ENCODE results near the gene PDCD1.

DNA sequence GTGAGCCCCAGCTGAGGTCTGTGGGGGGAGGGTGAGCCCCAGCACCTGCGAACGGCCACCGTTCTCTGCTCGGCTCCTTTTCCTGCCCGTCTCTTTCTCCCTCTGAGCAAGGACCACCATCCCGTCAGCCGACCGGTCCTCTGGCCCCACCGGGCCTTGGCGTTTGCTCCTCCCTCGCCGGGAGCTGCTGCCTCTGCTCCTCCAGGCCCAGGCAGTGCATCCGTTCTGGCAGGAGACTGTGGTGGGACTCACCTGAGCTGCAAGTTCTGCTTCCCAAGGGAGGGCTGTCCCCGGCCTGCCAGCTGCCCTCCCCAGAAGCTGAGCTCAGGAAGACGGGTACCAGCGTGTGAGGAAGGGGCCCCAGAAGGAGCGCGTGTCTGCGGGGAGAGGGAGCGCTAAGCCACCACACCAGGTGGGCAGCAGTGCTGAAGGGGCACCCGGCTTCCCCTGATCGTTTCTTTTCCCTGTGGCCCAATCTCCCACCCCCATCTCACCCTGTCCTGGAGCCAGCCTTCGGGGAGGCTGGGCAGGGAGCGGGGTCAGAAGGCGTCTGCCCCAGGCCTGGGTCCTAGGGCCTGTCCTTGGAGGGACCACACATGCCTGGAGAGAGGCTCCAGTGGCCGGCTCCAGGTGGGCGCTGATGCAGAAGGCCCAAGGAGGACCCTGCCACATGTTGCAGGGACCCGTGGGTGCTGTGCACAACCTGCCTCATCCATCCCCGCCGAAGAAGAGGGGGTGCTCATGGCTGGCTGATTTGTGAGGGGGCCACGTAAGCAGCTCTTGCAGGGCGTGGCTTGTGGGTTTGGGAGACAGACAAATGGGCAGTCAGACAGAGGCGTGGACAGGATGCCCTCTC lies 8.3 kb upstream of the PDCD1 start:
- TF ChIP-seq, protein P1, sequence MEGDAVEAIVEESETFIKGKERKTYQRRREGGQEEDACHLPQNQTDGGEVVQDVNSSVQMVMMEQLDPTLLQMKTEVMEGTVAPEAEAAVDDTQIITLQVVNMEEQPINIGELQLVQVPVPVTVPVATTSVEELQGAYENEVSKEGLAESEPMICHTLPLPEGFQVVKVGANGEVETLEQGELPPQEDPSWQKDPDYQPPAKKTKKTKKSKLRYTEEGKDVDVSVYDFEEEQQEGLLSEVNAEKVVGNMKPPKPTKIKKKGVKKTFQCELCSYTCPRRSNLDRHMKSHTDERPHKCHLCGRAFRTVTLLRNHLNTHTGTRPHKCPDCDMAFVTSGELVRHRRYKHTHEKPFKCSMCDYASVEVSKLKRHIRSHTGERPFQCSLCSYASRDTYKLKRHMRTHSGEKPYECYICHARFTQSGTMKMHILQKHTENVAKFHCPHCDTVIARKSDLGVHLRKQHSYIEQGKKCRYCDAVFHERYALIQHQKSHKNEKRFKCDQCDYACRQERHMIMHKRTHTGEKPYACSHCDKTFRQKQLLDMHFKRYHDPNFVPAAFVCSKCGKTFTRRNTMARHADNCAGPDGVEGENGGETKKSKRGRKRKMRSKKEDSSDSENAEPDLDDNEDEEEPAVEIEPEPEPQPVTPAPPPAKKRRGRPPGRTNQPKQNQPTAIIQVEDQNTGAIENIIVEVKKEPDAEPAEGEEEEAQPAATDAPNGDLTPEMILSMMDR (IDR thresholded peaks at IDR 0.05), result no peak
- no peak for TF ChIP-seq POLR2A (IDR thresholded peaks at IDR 0.05)

Measured in esophagus squamous epithelium (tissue), 4 donors.